C4-2B (cell line): Measurements from ENCODE around the gene CDKL2.

Experiments
- CTCF ChIP-seq: fragments of 450-650 bp; conservative IDR thresholded peaks from 2 replicates; pipeline ENCODE4 v1.5.1; 2017; ENCODE audit warnings: mild to moderate bottlenecking
- ZFX ChIP-seq: fragments of 450-650 bp; IDR thresholded peaks from 2 replicates; pipeline ENCODE4 v1.6.1; 2017

DNA sequence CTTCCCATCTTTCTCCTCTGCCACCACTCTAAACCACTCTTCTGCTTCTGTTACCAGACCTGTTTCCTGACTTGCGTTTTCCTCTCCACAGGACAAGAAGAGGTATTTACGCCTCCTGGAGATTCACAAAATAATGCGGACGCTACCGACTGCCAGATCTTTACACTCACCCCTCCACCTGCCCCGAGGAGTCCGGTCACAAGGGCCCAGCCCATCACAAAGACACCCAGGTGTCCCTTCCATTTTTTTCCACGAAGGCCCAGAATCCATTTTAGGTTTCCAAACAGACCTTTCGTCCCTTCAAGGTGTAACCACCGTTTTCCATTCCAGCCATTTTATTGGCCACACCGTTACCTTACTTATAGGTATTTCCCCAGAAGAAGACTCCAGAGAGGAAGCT is 66.3 kb downstream of the CDKL2 start:
- TF ChIP-seq CTCF, result no peak
- no peak for TF ChIP-seq ZFX
